HAP-1 (cell line): Measurements from ENCODE around the gene PTRH2.
"Not testable (repeated sequence)": the region's sequence is repeated elsewhere in the genome, so short reads cannot be mapped to it uniquely, and the experiment has no call there.

Experiments used
- DNase-seq, 2 experiments: peaks; one replicate each; pipeline ENCODE4 v3.0.0-alpha.2; 2016 to 2020; ENCODE audit warnings: low spot score in 2 of 2
- H3K27me3 ChIP-seq: fragments of 250-450 bp; sonication (Bioruptor Pico); 2 replicates; pipeline ENCODE4 v1.5.1; 2020; ENCODE audit warnings: low read depth, mild to moderate bottlenecking, moderate library complexity
- H3K36me3 ChIP-seq: fragments of 250-450 bp; sonication (Bioruptor Pico); replicated peaks from 2 replicates; pipeline ENCODE4 v1.5.1; 2020; ENCODE audit warnings: mild to moderate bottlenecking
- H3K4me1 ChIP-seq: fragments of 250-450 bp; sonication (Bioruptor Pico); 2 replicates; pipeline ENCODE4 v1.5.1; 2020; ENCODE audit warnings: mild to moderate bottlenecking
- H3K4me3 ChIP-seq: fragments of 250-450 bp; sonication (Bioruptor Pico); 2 replicates; pipeline ENCODE4 v1.5.1; 2020; ENCODE audit warnings: mild to moderate bottlenecking, moderate library complexity
- H3K9me3 ChIP-seq: fragments of 250-450 bp; sonication (Bioruptor Pico); 2 replicates; pipeline ENCODE4 v1.5.1; 2020; ENCODE audit warnings: mild to moderate bottlenecking, moderate library complexity
- in situ Hi-C: fragments of 300-500 bp; cut with MboI; formaldehyde crosslinking; loops from 3 replicates; pipeline ENCODE4 v1.14.3; 2020; ENCODE audit warnings: low sequenced_read_pairs, inconsistent platforms, mixed read lengths

The PTRH2 gene

DNA sequence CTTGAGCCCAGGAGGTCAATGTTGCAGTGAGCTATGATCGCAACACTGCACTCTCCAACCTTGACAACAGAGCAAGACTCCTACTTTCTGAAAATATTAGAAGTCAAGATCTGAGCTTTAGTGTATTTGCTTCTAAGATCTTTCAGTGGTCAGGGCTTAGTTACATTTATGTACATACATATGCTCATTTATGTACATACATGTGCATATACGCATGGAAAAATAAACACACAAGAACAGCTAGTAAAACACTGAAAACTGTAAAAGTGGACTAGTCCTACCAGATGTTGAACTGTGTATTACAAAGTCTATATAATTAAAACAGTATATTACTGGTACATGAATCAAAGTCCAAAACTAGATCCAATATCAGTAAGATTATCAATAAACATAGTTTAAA, 28.3 kb downstream of the PTRH2 start:
- no peaks in the 10 kb centered on the region for H3K9me3 ChIP-seq
- in situ Hi-C loops = no loop called here
- H3K4me3 ChIP-seq = no peak overlapping the region
- DNase-seq = no peak
- H3K27me3 ChIP-seq = no peaks in the 10 kb centered on the region
- no peaks in the 10 kb centered on the region for H3K4me1 ChIP-seq
- H3K36me3 ChIP-seq = peaks cover 97% of the 10 kb centered on the region

- in situ Hi-C loops = no loop called here
- DNase-seq = no peak
- Histone ChIP-seq H3K9me3 (no peaks in the 10 kb centered on the region), H3K36me3 (peaks cover 88% of the 10 kb centered on the region), H3K27me3 (no peaks in the 10 kb centered on the region), H3K4me3 (no peak overlapping the region), H3K4me1 (no peaks in the 10 kb centered on the region)
Observed at GRCh38 chr17:59676716-59677115, 30.5 kb downstream of the PTRH2 start.

DNA sequence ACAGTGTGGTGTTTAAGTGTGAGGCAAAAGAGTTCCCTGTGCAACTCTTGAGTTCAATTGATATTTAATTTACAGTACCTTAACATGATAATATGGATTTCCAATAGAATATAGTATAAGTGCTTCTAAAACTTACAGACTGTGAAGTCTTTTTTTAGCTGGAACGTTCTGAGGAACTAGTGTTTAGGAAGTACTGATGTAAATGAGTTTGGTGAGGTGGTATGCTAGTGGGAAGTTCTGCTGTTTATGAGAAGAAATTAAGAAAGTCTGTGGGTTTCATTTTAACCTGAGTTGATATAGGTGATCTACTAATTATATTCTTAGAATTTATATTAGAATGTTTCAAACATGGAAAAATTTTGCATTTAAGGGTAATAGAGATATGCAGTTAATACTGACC, 32.0 kb downstream of the PTRH2 start:
- peaks cover 85% of the 10 kb centered on the region for H3K36me3 ChIP-seq
- no peak for DNase-seq
- no peaks in the 10 kb centered on the region for H3K4me1 ChIP-seq
- H3K4me3 ChIP-seq = no peak overlapping the region
- in situ Hi-C loops = no loop called here
- no peaks in the 10 kb centered on the region for H3K27me3 ChIP-seq
- no peaks in the 10 kb centered on the region for H3K9me3 ChIP-seq

GRCh38 chr17:59671386-59671785, 35.8 kb downstream of the PTRH2 start:
- no peak for DNase-seq
- peaks cover 18% of the 10 kb centered on the region for H3K4me1 ChIP-seq
- no peak overlapping the region for H3K4me3 ChIP-seq
- H3K27me3 ChIP-seq = no peaks in the 10 kb centered on the region
- peaks cover 68% of the 10 kb centered on the region for H3K36me3 ChIP-seq
- H3K9me3 ChIP-seq = no peaks in the 10 kb centered on the region
- in situ Hi-C loops = no loop called here

DNA sequence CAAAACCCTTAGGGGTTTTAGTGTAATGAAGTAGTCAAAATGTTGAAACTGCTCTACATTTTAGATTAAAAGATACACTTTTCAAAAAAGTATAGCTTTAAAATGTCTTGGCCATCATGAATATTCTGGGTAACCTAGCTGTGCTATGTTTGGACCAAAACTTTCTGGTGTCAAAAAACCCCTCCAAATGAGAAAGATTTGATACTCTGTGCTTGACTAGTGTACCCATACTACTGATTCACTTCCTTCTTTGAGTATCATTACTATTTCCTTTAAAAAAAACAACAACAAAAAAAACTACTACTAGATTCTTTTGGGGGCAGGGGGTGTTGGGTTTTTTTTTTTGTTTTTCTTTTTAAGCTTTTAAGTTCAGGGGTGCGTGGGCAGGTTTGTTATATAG, 37.3 kb downstream of the PTRH2 start:
- H3K4me1 ChIP-seq = peaks cover 24% of the 10 kb centered on the region
- H3K4me3 ChIP-seq = no peak overlapping the region
- no peaks in the 10 kb centered on the region for H3K27me3 ChIP-seq
- DNase-seq = no peak
- H3K36me3 ChIP-seq = peaks cover 58% of the 10 kb centered on the region
- no peaks in the 10 kb centered on the region for H3K9me3 ChIP-seq
- in situ Hi-C loops = no loop called here

DNA sequence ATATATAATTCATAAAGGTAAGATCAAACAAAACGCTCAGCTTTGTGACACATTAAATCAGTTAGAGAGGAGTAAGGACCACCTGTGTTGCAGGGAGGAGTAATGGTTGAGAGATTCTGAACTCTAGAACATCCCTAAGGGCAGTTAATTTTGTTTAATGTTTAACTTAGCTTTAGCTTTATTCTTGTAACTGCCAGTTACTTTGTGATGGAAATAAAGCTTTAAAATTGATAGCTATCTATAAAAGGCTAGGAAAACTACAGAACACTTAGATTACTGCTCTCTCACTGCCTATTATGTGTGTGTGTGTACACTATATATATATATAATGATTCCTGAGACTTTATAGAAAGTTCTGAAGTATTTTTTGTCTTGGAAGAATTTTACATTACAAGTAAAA, 37.8 kb downstream of the PTRH2 start:
- in situ Hi-C loops = no loop called here
- H3K27me3 ChIP-seq = no peaks in the 10 kb centered on the region
- H3K9me3 ChIP-seq = no peaks in the 10 kb centered on the region
- DNase-seq = peak in 1 of 2 experiments; percentile 91
- H3K4me3 ChIP-seq = no peak overlapping the region
- peaks cover 58% of the 10 kb centered on the region for H3K36me3 ChIP-seq
- peaks cover 24% of the 10 kb centered on the region for H3K4me1 ChIP-seq

DNA sequence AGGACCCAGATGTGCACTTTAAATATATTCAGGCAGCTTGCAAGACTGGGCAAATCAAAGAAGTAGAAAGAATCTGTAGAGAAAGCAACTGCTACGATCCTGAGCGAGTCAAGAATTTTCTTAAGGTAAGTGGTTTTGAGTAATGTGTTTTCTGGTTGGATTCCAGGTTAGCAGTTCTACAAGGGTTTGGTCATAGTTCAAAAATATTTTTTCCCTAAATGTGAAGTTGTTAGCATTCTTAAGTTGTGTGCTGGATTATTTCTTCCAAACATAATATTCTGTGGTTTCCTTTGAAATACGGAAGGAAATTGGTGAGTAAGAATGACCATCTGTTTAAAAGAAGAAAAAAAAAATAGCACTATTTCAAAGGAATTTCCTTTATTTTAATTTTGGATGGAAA, 38.4 kb downstream of the PTRH2 start:
- DNase-seq = no peak
- H3K36me3 ChIP-seq = peaks cover 55% of the 10 kb centered on the region
- H3K4me1 ChIP-seq = peaks cover 24% of the 10 kb centered on the region
- no peak overlapping the region for H3K4me3 ChIP-seq
- in situ Hi-C loops = no loop called here
- H3K27me3 ChIP-seq = no peaks in the 10 kb centered on the region
- no peaks in the 10 kb centered on the region for H3K9me3 ChIP-seq

DNA sequence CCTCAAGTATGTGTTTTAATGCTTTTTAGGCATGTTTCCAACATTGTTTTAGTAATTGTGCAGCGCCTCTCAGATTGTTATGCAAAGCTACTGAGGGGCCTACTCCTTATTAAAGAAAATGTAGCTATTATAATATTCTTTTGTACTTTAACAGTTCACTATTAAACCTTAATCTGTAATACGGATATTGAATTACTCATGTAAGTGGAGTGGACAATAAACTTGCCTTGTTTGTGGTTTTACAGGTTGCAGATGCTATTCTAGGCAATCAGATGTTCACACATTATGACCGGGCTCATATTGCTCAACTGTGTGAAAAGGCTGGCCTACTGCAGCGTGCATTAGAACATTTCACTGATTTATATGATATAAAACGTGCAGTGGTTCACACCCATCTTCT, 41.0 kb downstream of the PTRH2 start:
- DNase-seq = peak; percentile 52 to 95
- H3K4me1 ChIP-seq = peaks cover 24% of the 10 kb centered on the region
- H3K36me3 ChIP-seq = peaks cover 64% of the 10 kb centered on the region
- in situ Hi-C loops = no loop called here
- no peaks in the 10 kb centered on the region for H3K9me3 ChIP-seq
- no peaks in the 10 kb centered on the region for H3K27me3 ChIP-seq
- no peak overlapping the region for H3K4me3 ChIP-seq

- H3K9me3 ChIP-seq, H3K4me3 ChIP-seq, DNase-seq, in situ Hi-C loops, H3K27me3 ChIP-seq, H3K4me1 ChIP-seq: not testable (repeated sequence)
- peaks cover 83% of the 10 kb centered on the region for H3K36me3 ChIP-seq
Observed at GRCh38 chr17:59656624-59657023, 50.6 kb downstream of the PTRH2 start.

DNA sequence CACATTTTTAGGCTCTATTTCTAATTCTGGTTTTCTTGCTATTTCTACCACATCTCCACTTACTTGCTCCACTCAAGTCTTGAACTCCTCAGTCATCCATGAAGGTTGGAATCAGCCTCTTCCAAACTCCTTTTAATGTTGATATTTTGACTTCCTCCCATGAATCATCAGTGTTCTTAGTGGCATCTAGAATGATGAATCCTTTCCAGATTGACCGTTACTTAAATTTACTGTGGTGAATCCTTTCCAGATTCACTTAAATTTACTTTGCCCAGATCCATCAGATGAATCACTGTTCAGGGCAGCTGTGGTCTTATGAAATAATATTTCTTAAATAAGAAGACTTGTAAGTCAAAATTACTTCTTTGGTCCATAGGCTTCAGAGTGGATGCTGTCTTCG, 55.1 kb downstream of the PTRH2 start:
- DNase-seq = no peak
- in situ Hi-C loops = no loop called here
- Histone ChIP-seq H3K27me3 (no peaks in the 10 kb centered on the region), H3K4me1 (no peaks in the 10 kb centered on the region), H3K36me3 (peaks cover 90% of the 10 kb centered on the region), H3K9me3 (no peaks in the 10 kb centered on the region), H3K4me3 (no peak overlapping the region)

DNA sequence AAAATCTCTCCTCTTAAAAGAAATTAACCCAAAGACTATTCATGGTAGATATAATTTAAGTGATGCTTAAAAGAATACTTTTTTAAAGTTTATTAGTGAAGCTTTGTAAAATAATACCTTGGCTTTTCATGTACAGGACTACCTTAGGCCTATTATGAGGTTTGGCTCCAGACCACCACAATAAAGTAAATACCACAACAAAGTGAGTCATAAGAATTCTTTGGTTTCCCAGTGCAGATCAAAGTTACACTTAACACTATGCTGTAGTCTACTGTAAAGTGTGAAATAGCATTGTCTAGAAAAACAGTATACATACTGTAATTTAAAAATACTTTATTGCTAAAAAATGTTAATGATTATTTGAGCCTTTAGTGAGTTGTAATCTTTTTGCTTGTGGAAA, 55.9 kb downstream of the PTRH2 start:
- peaks cover 91% of the 10 kb centered on the region for H3K36me3 ChIP-seq

GRCh38 chr17:59650642-59651041, 56.6 kb downstream of the PTRH2 start:
- H3K36me3 ChIP-seq = peaks cover 88% of the 10 kb centered on the region
- no peaks in the 10 kb centered on the region for H3K27me3 ChIP-seq
- DNase-seq = no peak
- H3K4me3 ChIP-seq = no peak overlapping the region
- H3K4me1 ChIP-seq = no peaks in the 10 kb centered on the region
- H3K9me3 ChIP-seq = no peaks in the 10 kb centered on the region
- in situ Hi-C loops = no loop called here

More for the DNA sequence above, 55.9 kb downstream of the PTRH2 start:
- in situ Hi-C loops = no loop called here
- Histone ChIP-seq H3K27me3 (no peaks in the 10 kb centered on the region), H3K9me3 (no peaks in the 10 kb centered on the region), H3K4me1 (no peaks in the 10 kb centered on the region), H3K4me3 (no peak overlapping the region)
- no peak for DNase-seq

DNA sequence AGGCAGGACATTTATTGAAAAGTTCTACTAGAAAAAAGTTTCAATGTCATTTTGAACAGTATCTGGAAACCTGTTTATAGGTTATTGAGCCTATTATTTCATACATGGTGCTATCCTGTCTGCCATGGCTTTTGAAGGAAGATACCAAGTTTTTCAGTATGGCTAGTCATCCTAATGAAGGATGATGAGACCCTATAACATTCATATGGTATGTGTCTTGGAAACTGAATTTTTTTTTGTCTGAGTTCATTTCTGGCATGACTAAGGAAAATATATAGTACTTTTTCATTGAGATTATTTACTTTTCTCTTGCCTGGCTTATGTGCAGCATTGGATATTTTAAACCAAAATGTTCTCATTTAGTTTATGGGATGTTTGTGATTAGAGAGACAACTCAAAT, 57.3 kb downstream of the PTRH2 start:
- Histone ChIP-seq H3K36me3 (peaks cover 88% of the 10 kb centered on the region), H3K4me1 (no peaks in the 10 kb centered on the region), H3K4me3 (no peak overlapping the region), H3K27me3 (no peaks in the 10 kb centered on the region), H3K9me3 (no peaks in the 10 kb centered on the region)
- no peak for DNase-seq
- in situ Hi-C loops = no loop called here
